CD14-positive monocyte (primary cell): Measurements from ENCODE around the gene TRAF3. TPM values are rescaled to one million over a fixed set of nuclear protein-coding genes. Genes with fewer than 3 reads are reported as not detected.

Experiments used
- DNase-seq, 3 donors: peaks; one replicate each; pipeline ENCODE4 v3.0.0-alpha.2; 2011 to 2022
- H2AFZ ChIP-seq: 2 replicates; pipeline ENCODE4 v1.6.0; 2012; ENCODE audit warnings: mild to moderate bottlenecking, low read depth, low read length, inconsistent platforms; ENCODE audit not compliant: insufficient read depth, poor library complexity, severe bottlenecking
- H3K27ac ChIP-seq, 2 donors: 1 replicate in 1 of 2; 2 replicates in 1 of 2; pipeline ENCODE4 v1.5.1; 2012 to 2013; ENCODE audit warnings: low read length in 2 of 2, control low read depth in 1 of 2, inconsistent platforms in 1 of 2, low read depth in 1 of 2, mild to moderate bottlenecking in 1 of 2
- H3K27me3 ChIP-seq, 2 donors: one replicate each; pipeline versions ENCODE4 v1.6.0 to v1.6.1; 2011 to 2013; ENCODE audit warnings: low read length in 2 of 2; ENCODE audit not compliant: control insufficient read depth in 2 of 2, insufficient read depth in 2 of 2
- H3K36me3 ChIP-seq, 2 donors: replicated peaks in 1 of 2; 1 replicate in 1 of 2; 2 replicates in 1 of 2; pipeline versions ENCODE4 v1.5.1 to v1.6.1; 2012 to 2013; ENCODE audit warnings: low read length in 2 of 2, control low read depth in 1 of 2, inconsistent platforms in 1 of 2, mild to moderate bottlenecking in 1 of 2; ENCODE audit not compliant: insufficient read depth in 2 of 2, control insufficient read depth in 1 of 2
- H3K4me1 ChIP-seq, 2 donors: 1 replicate in 1 of 2; 2 replicates in 1 of 2; pipeline versions ENCODE4 v1.5.1 to v1.6.1; 2012 to 2013; ENCODE audit warnings: low read length in 2 of 2, control low read depth in 1 of 2, inconsistent platforms in 1 of 2, mild to moderate bottlenecking in 1 of 2, moderate library complexity in 1 of 2; ENCODE audit not compliant: insufficient read depth in 2 of 2, control insufficient read depth in 1 of 2
- H3K4me2 ChIP-seq: replicated peaks from 2 replicates; pipeline ENCODE3; 2012; ENCODE audit warnings: low read length, moderate library complexity, mild to moderate bottlenecking; ENCODE audit not compliant: poor library complexity, severe bottlenecking; ENCODE audit errors: extremely low read depth
- H3K4me3 ChIP-seq, 3 experiments: fragments of 200-600 bp in 1 of 3; sonication (generic) in 1 of 3; replicated peaks in 1 of 3; 1 replicate in 2 of 3; 2 replicates in 1 of 3; pipeline ENCODE4 v1.5.1; 2011 to 2013; ENCODE audit warnings: low read length in 3 of 3, mild to moderate bottlenecking in 3 of 3, control low read depth in 2 of 3, low read depth in 2 of 3, inconsistent platforms in 1 of 3, moderate library complexity in 1 of 3
- H3K79me2 ChIP-seq: 2 replicates; pipeline ENCODE4 v1.6.0; 2012; ENCODE audit warnings: mild to moderate bottlenecking, control low read depth, inconsistent platforms, low read length, moderate library complexity; ENCODE audit not compliant: insufficient read depth
- H3K9ac ChIP-seq: 2 replicates; pipeline ENCODE4 v1.6.0; 2017; ENCODE audit warnings: low read length, mild to moderate bottlenecking; ENCODE audit not compliant: insufficient read depth, poor library complexity, severe bottlenecking
- H3K9me3 ChIP-seq, 2 donors: replicated peaks in 1 of 2; 1 replicate in 1 of 2; 2 replicates in 1 of 2; pipeline versions ENCODE4 v1.5.1 to v1.6.1; 2012 to 2013; ENCODE audit warnings: low read length in 2 of 2, control low read depth in 1 of 2; ENCODE audit not compliant: control insufficient read depth in 1 of 2, insufficient read depth in 1 of 2
- H4K20me1 ChIP-seq: 2 replicates; pipeline ENCODE4 v1.6.0; 2012; ENCODE audit warnings: mild to moderate bottlenecking, low read length, control low read depth, moderate library complexity; ENCODE audit not compliant: insufficient read depth
- H3K27ac Mint-ChIP-seq, 7 donors: one replicate each; pipeline ENCODE4 v1.8.0; 2020; ENCODE audit warnings: mild to moderate bottlenecking in 7 of 7, mixed read lengths in 7 of 7, moderate library complexity in 6 of 7, inconsistent platforms in 2 of 7
- H3K27me3 Mint-ChIP-seq, 3 donors: one replicate each; pipeline ENCODE4 v1.8.0; 2021 to 2022; ENCODE audit warnings: low read depth in 3 of 3, mild to moderate bottlenecking in 3 of 3, mixed read lengths in 3 of 3, moderate library complexity in 3 of 3, inconsistent platforms in 1 of 3
- H3K36me3 Mint-ChIP-seq, 2 donors: one replicate each; pipeline ENCODE4 v1.8.0; 2020; ENCODE audit warnings: mixed read lengths in 2 of 2, inconsistent platforms in 1 of 2, mild to moderate bottlenecking in 1 of 2
- H3K4me1 Mint-ChIP-seq: one replicate; pipeline ENCODE4 v1.8.0; 2020; ENCODE audit warnings: mild to moderate bottlenecking, mixed read lengths
- H3K4me3 Mint-ChIP-seq, 2 donors: one replicate each; pipeline ENCODE4 v1.8.0; 2020; ENCODE audit warnings: mild to moderate bottlenecking in 2 of 2, mixed read lengths in 2 of 2, moderate library complexity in 1 of 2
- H3K9me3 Mint-ChIP-seq, 7 donors: one replicate each; pipeline ENCODE4 v1.8.0; 2020 to 2022; ENCODE audit warnings: mixed read lengths in 7 of 7, mild to moderate bottlenecking in 6 of 7, moderate library complexity in 6 of 7, inconsistent platforms in 2 of 7
- WGBS: methylation state at CpG from one replicate; pipeline ENCODE4 v1.1.5; 2013; ENCODE audit warnings: missing lambda C conversion rate; ENCODE audit not compliant: insufficient coverage; 5-methylcytosine and 5-hydroxymethylcytosine counted together
- intact Hi-C, 2 donors: fragments of 100-400 bp; cut with micrococcal nuclease; formaldehyde crosslinking; loops; one replicate each; pipeline versions ENCODE4 v1.15.0 to v1.15.1; 2023
- polyA minus RNA-seq: library from RNA; depleted of rRNA, polyadenylated mRNA; stranded (reverse); fragments of >200 nt; gene quantifications from 2 replicates; pipeline ENCODE4 v1.2.3, GENCODE V29; 2012
- polyA plus RNA-seq, 3 donors: library from polyadenylated mRNA; depleted of rRNA in 1 of 3; unstranded in 2 of 3; stranded (reverse) in 1 of 3; fragments of 300-500 nt in 2 of 3; fragments of >200 nt in 1 of 3; fragmentation: Illumina TruSeq in 2 of 3; gene quantifications; 1 replicate in 2 of 3; 2 replicates in 1 of 3; pipeline ENCODE4 v1.2.3, GENCODE V29; 2012 to 2021
- total RNA-seq, 12 experiments: library from RNA in 1 of 12; stranded (reverse) in 1 of 12; fragments of 120-200 nt in 1 of 12; gene quantifications; one replicate each; pipeline ENCODE4 v1.2.4 and lab custom pipeline; 2013 to 2026; ENCODE audit warnings: mixed read lengths in 6 of 12, inconsistent platforms in 1 of 12
- TF ChIP-seq, protein P1 (sequence below): fragments of 200-600 bp; IDR thresholded peaks from one replicate; pipeline ENCODE4 v1.8.0; 2022; ENCODE audit warnings: antibody characterized with exemption, mild to moderate bottlenecking

The TRAF3 gene, protein sequence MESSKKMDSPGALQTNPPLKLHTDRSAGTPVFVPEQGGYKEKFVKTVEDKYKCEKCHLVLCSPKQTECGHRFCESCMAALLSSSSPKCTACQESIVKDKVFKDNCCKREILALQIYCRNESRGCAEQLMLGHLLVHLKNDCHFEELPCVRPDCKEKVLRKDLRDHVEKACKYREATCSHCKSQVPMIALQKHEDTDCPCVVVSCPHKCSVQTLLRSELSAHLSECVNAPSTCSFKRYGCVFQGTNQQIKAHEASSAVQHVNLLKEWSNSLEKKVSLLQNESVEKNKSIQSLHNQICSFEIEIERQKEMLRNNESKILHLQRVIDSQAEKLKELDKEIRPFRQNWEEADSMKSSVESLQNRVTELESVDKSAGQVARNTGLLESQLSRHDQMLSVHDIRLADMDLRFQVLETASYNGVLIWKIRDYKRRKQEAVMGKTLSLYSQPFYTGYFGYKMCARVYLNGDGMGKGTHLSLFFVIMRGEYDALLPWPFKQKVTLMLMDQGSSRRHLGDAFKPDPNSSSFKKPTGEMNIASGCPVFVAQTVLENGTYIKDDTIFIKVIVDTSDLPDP
- 21.1 TPM for total RNA-seq (2013)
- polyA plus RNA-seq (10 to 100 TPM; 12.0 to 37.6 (median 17.3) TPM), polyA minus RNA-seq (20.1 and 30.0 TPM in 2 replicates), total RNA-seq (lab: John Stamatoyannopoulos, UW) (128 to 288 (median 167) reads per million in 11 experiments)

DNA sequence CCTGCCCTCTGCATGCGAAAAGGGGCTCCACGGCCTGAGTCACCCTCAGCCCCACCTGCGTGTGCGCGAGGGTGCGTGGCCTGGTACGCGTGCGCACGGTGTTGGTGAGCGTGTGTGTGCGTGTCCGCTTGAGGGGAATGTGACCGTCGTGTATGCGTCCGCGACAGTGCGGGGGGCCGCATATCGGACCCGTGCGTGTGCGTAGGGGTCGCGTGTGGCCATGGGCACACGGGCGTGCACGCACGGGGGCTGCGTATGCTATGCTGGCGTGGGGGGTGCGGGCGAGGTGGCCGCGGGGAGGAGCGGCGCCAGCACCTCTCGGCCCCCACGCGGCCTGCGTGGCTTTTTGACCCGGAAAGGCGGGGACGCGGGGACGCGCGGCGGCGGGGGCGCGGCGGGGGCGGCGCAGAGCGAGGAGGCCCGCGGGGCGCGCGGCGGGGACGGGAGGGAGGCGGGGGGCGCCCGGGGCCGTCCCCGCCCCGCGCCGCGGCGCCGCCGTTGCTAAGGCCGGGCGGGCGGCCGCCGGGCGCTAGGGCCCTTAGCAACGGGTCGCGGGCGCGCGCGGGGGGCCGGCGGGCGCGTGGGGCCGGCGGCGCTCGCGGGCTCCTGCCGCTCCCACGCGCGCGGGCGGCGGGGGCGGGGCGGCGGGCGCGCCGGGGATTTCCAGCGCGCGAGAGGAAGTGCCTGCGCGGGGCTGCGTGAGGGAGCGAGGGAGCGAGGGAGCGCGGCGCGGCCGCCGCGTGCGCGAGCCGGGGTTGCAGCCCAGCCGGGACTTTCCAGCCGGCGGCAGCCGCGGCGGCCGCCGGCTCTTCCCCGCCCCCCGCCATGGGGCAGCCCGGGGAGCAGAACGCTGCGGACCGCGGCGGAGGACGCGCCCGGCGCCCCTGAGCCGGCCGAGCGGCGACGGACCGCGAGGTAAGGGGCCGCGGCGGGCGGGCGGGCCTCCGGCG lies at the start of gene TRAF3:
Gene TRAF3 (plus strand): TSS at position 689 of the 950 bp plus-strand sequence. CDS start 92,753 bp downstream, outside the sequence.
- peaks cover 38% of the 10 kb centered on the region for H4K20me1 ChIP-seq
- WGBS = 15% methylated on average over 162 of the region's 163 CpGs
- peak within 1 kb of the TSS; percentile 79 to 98 (median 97) for H3K4me3 ChIP-seq
- H2AFZ ChIP-seq = peak within 1 kb of the TSS; percentile 25
- Mint-ChIP-seq H3K36me3 (peaks cover 12 to 13% of the 10 kb centered on the region in 2 donors), H3K27me3 (peaks cover 2 to 10% (median 3%) of the 10 kb centered on the region in 3 donors), H3K4me3 (peak within 1 kb of the TSS; percentile 81 to 94), H3K9me3 (peaks cover 0 to 2% (median 0%) of the 10 kb centered on the region in 7 donors), H3K4me1 (peaks cover 59% of the 10 kb centered on the region), H3K27ac (peak within 1 kb of the TSS; percentile 91 to 95 (median 93))
- DNase-seq = peak; percentile 87 to 93 (median 90)
- peak within 1 kb of the TSS; percentile 64 to 94 for H3K27ac ChIP-seq
- H3K9ac ChIP-seq = peak within 1 kb of the TSS; percentile 99
- no peaks in the 10 kb centered on the region for H3K36me3 ChIP-seq
- H3K4me1 ChIP-seq = peaks cover 53 to 57% of the 10 kb centered on the region in 2 donors
- H3K79me2 ChIP-seq = peaks cover 43% of the 10 kb centered on the region
- H3K9me3 ChIP-seq = no peaks in the 10 kb centered on the region
- intact Hi-C loops = no loop called here
- H3K4me2 ChIP-seq = peak within 1 kb of the TSS; percentile 80
- TF ChIP-seq, protein P1, sequence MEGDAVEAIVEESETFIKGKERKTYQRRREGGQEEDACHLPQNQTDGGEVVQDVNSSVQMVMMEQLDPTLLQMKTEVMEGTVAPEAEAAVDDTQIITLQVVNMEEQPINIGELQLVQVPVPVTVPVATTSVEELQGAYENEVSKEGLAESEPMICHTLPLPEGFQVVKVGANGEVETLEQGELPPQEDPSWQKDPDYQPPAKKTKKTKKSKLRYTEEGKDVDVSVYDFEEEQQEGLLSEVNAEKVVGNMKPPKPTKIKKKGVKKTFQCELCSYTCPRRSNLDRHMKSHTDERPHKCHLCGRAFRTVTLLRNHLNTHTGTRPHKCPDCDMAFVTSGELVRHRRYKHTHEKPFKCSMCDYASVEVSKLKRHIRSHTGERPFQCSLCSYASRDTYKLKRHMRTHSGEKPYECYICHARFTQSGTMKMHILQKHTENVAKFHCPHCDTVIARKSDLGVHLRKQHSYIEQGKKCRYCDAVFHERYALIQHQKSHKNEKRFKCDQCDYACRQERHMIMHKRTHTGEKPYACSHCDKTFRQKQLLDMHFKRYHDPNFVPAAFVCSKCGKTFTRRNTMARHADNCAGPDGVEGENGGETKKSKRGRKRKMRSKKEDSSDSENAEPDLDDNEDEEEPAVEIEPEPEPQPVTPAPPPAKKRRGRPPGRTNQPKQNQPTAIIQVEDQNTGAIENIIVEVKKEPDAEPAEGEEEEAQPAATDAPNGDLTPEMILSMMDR = no peak
- H3K27me3 ChIP-seq = no peaks in the 10 kb centered on the region
